Measurements from ENCODE around the gene RAB10. TPM values are rescaled to one million over a fixed set of nuclear protein-coding genes. Genes with fewer than 3 reads are reported as not detected.
A peak's percentile ranks its signal among the peaks of the same experiment; 100 is the strongest.

The RAB10 gene
- total and polyA plus RNA-seq, 2 of the 13 experiments (the other 11 are each of a cell fraction or from before 2014, with no cell fraction given) = 48.2 to 120 TPM

DNA sequence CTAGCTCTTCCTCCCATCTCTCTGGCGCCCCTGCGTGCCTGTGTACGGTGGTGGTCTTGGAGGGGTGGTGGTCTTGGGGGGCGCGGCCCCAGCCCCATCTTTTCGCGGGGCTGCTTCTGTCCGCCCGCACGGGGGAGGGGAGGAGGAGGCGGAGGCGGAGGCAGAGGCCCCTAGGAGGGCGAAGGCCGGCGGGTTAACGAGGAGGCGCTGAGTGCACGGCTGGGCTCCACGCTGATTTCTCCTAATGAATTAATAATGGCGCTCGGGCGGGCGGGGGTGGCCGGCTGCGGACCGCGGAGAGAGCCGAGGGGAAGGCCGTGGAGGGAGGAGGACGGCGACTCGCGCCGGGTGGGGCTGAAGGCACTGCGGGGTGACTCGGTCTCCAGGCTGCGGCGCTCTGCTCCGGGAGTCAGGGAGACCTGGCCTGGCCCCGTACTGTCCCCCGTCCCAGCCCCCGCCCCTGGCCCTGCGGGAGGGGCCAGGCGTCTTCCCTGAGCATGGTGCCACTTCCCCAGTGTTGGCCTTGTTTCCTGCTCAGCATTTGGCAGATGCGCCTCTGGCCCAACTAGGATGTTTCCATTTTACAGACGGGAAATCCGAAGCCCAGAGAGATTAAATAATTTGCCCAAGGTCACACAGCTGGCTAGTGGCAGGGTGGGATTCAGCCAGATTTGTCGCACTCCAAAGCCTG is 145.0 kb downstream of the RAB10 start (continued):
- TF ChIP-seq, protein P1, sequence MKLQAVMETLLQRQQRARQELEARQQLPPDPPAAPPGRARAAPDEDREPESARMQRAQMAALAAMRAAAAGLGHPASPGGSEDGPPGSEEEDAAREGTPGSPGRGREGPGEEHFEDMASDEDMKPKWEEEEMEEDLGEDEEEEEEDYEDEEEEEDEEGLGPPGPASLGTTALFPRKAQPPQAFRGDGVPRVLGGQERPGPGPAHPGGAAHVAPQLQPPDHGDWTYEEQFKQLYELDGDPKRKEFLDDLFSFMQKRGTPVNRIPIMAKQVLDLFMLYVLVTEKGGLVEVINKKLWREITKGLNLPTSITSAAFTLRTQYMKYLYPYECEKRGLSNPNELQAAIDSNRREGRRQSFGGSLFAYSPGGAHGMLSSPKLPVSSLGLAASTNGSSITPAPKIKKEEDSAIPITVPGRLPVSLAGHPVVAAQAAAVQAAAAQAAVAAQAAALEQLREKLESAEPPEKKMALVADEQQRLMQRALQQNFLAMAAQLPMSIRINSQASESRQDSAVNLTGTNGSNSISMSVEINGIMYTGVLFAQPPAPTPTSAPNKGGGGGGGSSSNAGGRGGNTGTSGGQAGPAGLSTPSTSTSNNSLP (IDR thresholded peaks at IDR 0.05; ENCODE audit: low read depth, low read length) = no peak
- no peak for TF ChIP-seq ZNF878 (CRISPR knock-in tag; IDR thresholded peaks at IDR 0.05)
- TF ChIP-seq, protein P2, sequence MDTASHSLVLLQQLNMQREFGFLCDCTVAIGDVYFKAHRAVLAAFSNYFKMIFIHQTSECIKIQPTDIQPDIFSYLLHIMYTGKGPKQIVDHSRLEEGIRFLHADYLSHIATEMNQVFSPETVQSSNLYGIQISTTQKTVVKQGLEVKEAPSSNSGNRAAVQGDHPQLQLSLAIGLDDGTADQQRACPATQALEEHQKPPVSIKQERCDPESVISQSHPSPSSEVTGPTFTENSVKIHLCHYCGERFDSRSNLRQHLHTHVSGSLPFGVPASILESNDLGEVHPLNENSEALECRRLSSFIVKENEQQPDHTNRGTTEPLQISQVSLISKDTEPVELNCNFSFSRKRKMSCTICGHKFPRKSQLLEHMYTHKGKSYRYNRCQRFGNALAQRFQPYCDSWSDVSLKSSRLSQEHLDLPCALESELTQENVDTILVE (CRISPR knock-in tag; IDR thresholded peaks at IDR 0.05) = no peak
- no peak for TF ChIP-seq ZC3H13 (CRISPR knock-in tag; IDR thresholded peaks at IDR 0.05)
- no peak for TF ChIP-seq SAFB2 (CRISPR knock-in tag; IDR thresholded peaks at IDR 0.05; ENCODE audit: borderline replicate concordance, low read depth)
- TF ChIP-seq, protein P3, sequence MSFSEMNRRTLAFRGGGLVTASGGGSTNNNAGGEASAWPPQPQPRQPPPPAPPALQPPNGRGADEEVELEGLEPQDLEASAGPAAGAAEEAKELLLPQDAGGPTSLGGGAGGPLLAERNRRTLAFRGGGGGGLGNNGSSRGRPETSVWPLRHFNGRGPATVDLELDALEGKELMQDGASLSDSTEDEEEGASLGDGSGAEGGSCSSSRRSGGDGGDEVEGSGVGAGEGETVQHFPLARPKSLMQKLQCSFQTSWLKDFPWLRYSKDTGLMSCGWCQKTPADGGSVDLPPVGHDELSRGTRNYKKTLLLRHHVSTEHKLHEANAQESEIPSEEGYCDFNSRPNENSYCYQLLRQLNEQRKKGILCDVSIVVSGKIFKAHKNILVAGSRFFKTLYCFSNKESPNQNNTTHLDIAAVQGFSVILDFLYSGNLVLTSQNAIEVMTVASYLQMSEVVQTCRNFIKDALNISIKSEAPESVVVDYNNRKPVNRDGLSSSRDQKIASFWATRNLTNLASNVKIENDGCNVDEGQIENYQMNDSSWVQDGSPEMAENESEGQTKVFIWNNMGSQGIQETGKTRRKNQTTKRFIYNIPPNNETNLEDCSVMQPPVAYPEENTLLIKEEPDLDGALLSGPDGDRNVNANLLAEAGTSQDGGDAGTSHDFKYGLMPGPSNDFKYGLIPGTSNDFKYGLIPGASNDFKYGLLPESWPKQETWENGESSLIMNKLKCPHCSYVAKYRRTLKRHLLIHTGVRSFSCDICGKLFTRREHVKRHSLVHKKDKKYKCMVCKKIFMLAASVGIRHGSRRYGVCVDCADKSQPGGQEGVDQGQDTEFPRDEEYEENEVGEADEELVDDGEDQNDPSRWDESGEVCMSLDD (CRISPR knock-in tag; IDR thresholded peaks at IDR 0.05; ENCODE audit: borderline replicate concordance) = no peak
- no peak for TF ChIP-seq ZBTB8A (CRISPR knock-in tag; IDR thresholded peaks at IDR 0.05; ENCODE audit: borderline replicate concordance, low read depth)
- peak; percentile 17 for TF ChIP-seq HNRNPK (IDR thresholded peaks at IDR 0.05; ENCODE audit: low read depth, low read length, poor library complexity, severe bottlenecking)
- no peak for TF ChIP-seq ZNF232 (CRISPR knock-in tag; IDR thresholded peaks at IDR 0.05; ENCODE audit: borderline replicate concordance)
- peak; percentile 21; the same call in 1 of the 2 replicates for TF ChIP-seq NRL (CRISPR knock-in tag; IDR thresholded peaks at IDR 0.05; ENCODE audit: borderline replicate concordance)
- TF ChIP-seq, protein P4, sequence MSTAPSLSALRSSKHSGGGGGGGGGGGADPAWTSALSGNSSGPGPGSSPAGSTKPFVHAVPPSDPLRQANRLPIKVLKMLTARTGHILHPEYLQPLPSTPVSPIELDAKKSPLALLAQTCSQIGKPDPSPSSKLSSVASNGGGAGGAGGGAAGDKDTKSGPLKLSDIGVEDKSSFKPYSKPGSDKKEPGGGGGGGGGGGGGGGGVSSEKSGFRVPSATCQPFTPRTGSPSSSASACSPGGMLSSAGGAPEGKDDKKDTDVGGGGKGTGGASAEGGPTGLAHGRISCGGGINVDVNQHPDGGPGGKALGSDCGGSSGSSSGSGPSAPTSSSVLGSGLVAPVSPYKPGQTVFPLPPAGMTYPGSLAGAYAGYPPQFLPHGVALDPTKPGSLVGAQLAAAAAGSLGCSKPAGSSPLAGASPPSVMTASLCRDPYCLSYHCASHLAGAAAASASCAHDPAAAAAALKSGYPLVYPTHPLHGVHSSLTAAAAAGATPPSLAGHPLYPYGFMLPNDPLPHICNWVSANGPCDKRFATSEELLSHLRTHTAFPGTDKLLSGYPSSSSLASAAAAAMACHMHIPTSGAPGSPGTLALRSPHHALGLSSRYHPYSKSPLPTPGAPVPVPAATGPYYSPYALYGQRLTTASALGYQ (CRISPR knock-in tag; IDR thresholded peaks at IDR 0.05) = no peak
- peak; percentile 49; the same call in 1 of the 2 replicates for TF ChIP-seq SP4 (CRISPR knock-in tag; IDR thresholded peaks at IDR 0.05)
- TF ChIP-seq ZNF616 (CRISPR knock-in tag; IDR thresholded peaks at IDR 0.05; ENCODE audit: low read depth) = no peak
- TF ChIP-seq RARG (CRISPR knock-in tag; IDR thresholded peaks at IDR 0.05; ENCODE audit: low read depth) = no peak
- no peak for TF ChIP-seq ARNTL (CRISPR knock-in tag; IDR thresholded peaks at IDR 0.05)
- no peak for TF ChIP-seq ZNF83 (CRISPR knock-in tag; IDR thresholded peaks at IDR 0.05; ENCODE audit: borderline replicate concordance)

All from HepG2 (cell line).